ENCODE results near the gene GOT2. TPM values are rescaled to one million over a fixed set of nuclear protein-coding genes. Genes with fewer than 3 reads are reported as not detected.

GOT2 gene
- 31.1 and 63.7 TPM in 2 replicates for total RNA-seq

GRCh38 chr16:58733671-58734458, at the start of gene GOT2:
TSS of gene GOT2 (minus strand) at chr16:58734316. CDS start at chr16:58734228, 88 bp downstream.

GRCh38 chr16:58684354-58685083, 49.6 kb downstream of the GOT2 start, which contains the start of gene SLC38A7:
TSS of gene SLC38A7 (minus strand) at chr16:58684770. CDS start at chr16:58680126, 4,644 bp downstream.

Other genes with a start within 250 kb of the GOT2 start
- 14.1 and 238 TPM in 2 replicates for gene NDRG4, start 234.2 kb downstream of the GOT2 start, total RNA-seq
- 5.8 and 21.7 TPM in 2 replicates for gene SETD6, start 218.8 kb downstream of the GOT2 start, total RNA-seq
- 90.2 and 203 TPM in 2 replicates for gene CNOT1, start 104.5 kb downstream of the GOT2 start, total RNA-seq
- gene SLC38A7, start 49.5 kb downstream of the GOT2 start, total RNA-seq: 17.3 and 47.7 TPM in 2 replicates